ENCODE measurements around the gene OR6N1. TPM values are rescaled to one million over a fixed set of nuclear protein-coding genes. Genes with fewer than 3 reads are reported as not detected.

The OR6N1 gene
- total and polyA plus RNA-seq, 9 of the 15 experiments (the other 6 are each of a cell fraction or from before 2014, with no cell fraction given) = 0.01 to 0.07 TPM; not detected in 7

- TF ChIP-seq RERE (CRISPR knock-in tag; IDR thresholded peaks at IDR 0.05; ENCODE audit: borderline replicate concordance) (no peak), ARNT (IDR thresholded peaks at IDR 0.05) (peak in 1 of 2 experiments; percentile 73; a peak in 1 of 4 replicates), SMARCB1 (IDR thresholded peaks at IDR 0.05; ENCODE audit: insufficient read length, low read depth) (no peak), E2F8 (IDR thresholded peaks at IDR 0.05; ENCODE audit: low read depth, partially characterized antibody) (peak; percentile 60), MLLT1 (IDR thresholded peaks at IDR 0.05) (peak in 1 of 2 experiments; percentile 89; a peak in 2 of 4 replicates), CHD4 (IDR thresholded peaks at IDR 0.05; ENCODE audit: insufficient read depth, insufficient replicate concordance, low read depth, low read length, poor library complexity, severe bottlenecking) (no peak), HES1 (IDR thresholded peaks at IDR 0.05; ENCODE audit: low read depth) (peak; percentile 69; the same call in 1 of the 2 replicates), RBM14 (IDR thresholded peaks at IDR 0.05; ENCODE audit: borderline replicate concordance, insufficient read depth, low read depth, low read length) (no peak), ZNF740 (CRISPR knock-in tag; IDR thresholded peaks at IDR 0.05) (no peak), ZNF740 (tag; IDR thresholded peaks at IDR 0.05) (no peak), RFX7 (CRISPR knock-in tag; IDR thresholded peaks at IDR 0.05) (no peak)
Observed at GRCh38 chr1:158819461-158820443, 47.8 kb upstream of the OR6N1 start (continued).

Measured in K562 (cell line).